K562 (cell line): ENCODE measurements around the gene CCDC88C. TPM values are rescaled to one million over a fixed set of nuclear protein-coding genes. Genes with fewer than 3 reads are reported as not detected.

Experiments
- KAT7 ChIP-seq: sonication (generic); formaldehyde crosslinking; IDR thresholded peaks from 2 replicates; pipeline ENCODE4 v1.8.0; 2022; ENCODE audit warnings: missing genetic modification reagents, mild to moderate bottlenecking, borderline replicate concordance
- MAZ ChIP-seq, 2 experiments: fragments of 450-650 bp in 1 of 2; sonication (generic) in 1 of 2; formaldehyde crosslinking; IDR thresholded peaks in 1 of 2; conservative IDR thresholded peaks in 1 of 2; 2 replicates each; pipeline versions ENCODE4 v1.4.0 to v1.5.0; 2020; ENCODE audit warnings: mild to moderate bottlenecking in 1 of 2, missing genetic modification reagents in 1 of 2
- MBD1 ChIP-seq: fragments of 250-450 bp; sonication (Bioruptor Pico); IDR thresholded peaks from 2 replicates; pipeline ENCODE4 v1.8.0; 2022; ENCODE audit warnings: inconsistent platforms
- MIER1 ChIP-seq: fragments of 450-650 bp; IDR thresholded peaks from 2 replicates; pipeline ENCODE4 v1.6.1; 2016; ENCODE audit warnings: antibody characterized with exemption, mild to moderate bottlenecking, low read depth
- NR0B1 ChIP-seq: fragments of 450-650 bp; IDR thresholded peaks from one replicate; pipeline ENCODE4 v1.6.1; 2018; ENCODE audit warnings: mild to moderate bottlenecking, moderate library complexity; ENCODE audit not compliant: partially characterized antibody
- PHF21A ChIP-seq: fragments of 450-650 bp; IDR thresholded peaks from 2 replicates; pipeline ENCODE4 v1.6.1; 2017; ENCODE audit warnings: low read depth, borderline replicate concordance
- PRDM10 ChIP-seq: fragments of 450-650 bp; IDR thresholded peaks from 2 replicates; pipeline ENCODE4 v1.6.1; 2018; ENCODE audit not compliant: partially characterized antibody
- RBM25 ChIP-seq: fragments of 200-400 bp; formaldehyde crosslinking; IDR thresholded peaks from 2 replicates; pipeline ENCODE4 v1.6.1; 2018; ENCODE audit warnings: low read length, low read depth, moderate library complexity; ENCODE audit not compliant: severe bottlenecking
- SIRT6 ChIP-seq: IDR thresholded peaks from one replicate; pipeline ENCODE4 v1.6.1; 2012; ENCODE audit warnings: low read depth, mild to moderate bottlenecking, control low read depth, inconsistent platforms, low read length, moderate library complexity
- STAG1 ChIP-seq: sonication (generic); formaldehyde crosslinking; IDR thresholded peaks from 2 replicates; pipeline ENCODE4 v1.5.0; 2020; ENCODE audit warnings: missing genetic modification reagents, borderline replicate concordance
- STAT5A ChIP-seq: IDR thresholded peaks from 2 replicates; pipeline ENCODE4 v1.6.1; 2012; ENCODE audit warnings: low read length, inconsistent platforms, borderline replicate concordance
- TAF9B ChIP-seq: fragments of 450-650 bp; IDR thresholded peaks from 2 replicates; pipeline ENCODE4 v1.6.1; 2018; ENCODE audit warnings: mild to moderate bottlenecking; ENCODE audit not compliant: partially characterized antibody
- TAL1 ChIP-seq: fragments of 450-650 bp; IDR thresholded peaks from 2 replicates; pipeline ENCODE4 v1.6.1; 2016; ENCODE audit warnings: mild to moderate bottlenecking
- TRIM28 ChIP-seq: fragments of 450-650 bp; IDR thresholded peaks from 2 replicates; pipeline ENCODE4 v1.6.1; 2017
- XRCC4 ChIP-seq: IDR thresholded peaks from one replicate; pipeline ENCODE4 v1.6.1; 2011; ENCODE audit not compliant: insufficient read depth, insufficient read length; ENCODE audit errors: extremely low read depth
- ZBTB11 ChIP-seq, 3 experiments: fragments of 200-800 bp in 1 of 3; fragments of 250-450 bp in 1 of 3; fragments of 450-650 bp in 1 of 3; sonication (Bioruptor Pico) in 1 of 3; sonication (Bioruptor generic) in 1 of 3; formaldehyde crosslinking in 1 of 3; IDR thresholded peaks; 2 replicates each; pipeline versions ENCODE4 v1.6.1 to v1.8.0; 2016 to 2022; ENCODE audit warnings: mild to moderate bottlenecking in 2 of 3, missing genetic modification characterization in 2 of 3, missing compliant biosample characterization in 1 of 3, moderate library complexity in 1 of 3
- polyA plus RNA-seq, 8 experiments: library from polyadenylated mRNA; depleted of rRNA in 4 of 8; stranded (reverse) in 5 of 8; unstranded in 3 of 8; fragments of >200 nt; fragmentation: Nextera tagmentation in 2 of 8; fragmentation: Illumina TruSeq in 1 of 8; extraction: Ambion mirVana in 2 of 8; extraction: Trizol in 1 of 8; gene quantifications; 2 replicates each; pipeline versions ENCODE4 v1.2.1 to v1.2.3, GENCODE V29; 2011 to 2014; ENCODE audit warnings: inconsistent platforms in 1 of 8, missing spikeins in 1 of 8
- total RNA-seq, 7 experiments: library from RNA; depleted of rRNA in 6 of 7; stranded (reverse); fragments of >200 nt in 6 of 7; fragmentation: Illumina TruSeq in 2 of 7; extraction: Trizol in 2 of 7; gene quantifications; 2 replicates each; pipeline versions ENCODE4 v1.2.1 to v1.2.3, GENCODE V29; 2011 to 2021; ENCODE audit warnings: low replicate concordance in 1 of 7

CCDC88C gene
- total and polyA plus RNA-seq, 9 of the 15 experiments (the other 6 are each of a cell fraction or from before 2014, with no cell fraction given): 0.62 to 22.5 (median 10.7) TPM

GRCh38 chr14:91417120-91417982, at the start of gene CCDC88C (continued):
- TF ChIP-seq PRDM10 (no peak), MBD1 (CRISPR knock-in tag) (no peak), PHF21A (no peak), KAT7 (CRISPR knock-in tag) (no peak), TAL1 (no peak), MIER1 (no peak), RBM25 (no peak), SIRT6 (no peak), NR0B1 (no peak), XRCC4 (no peak), STAG1 (CRISPR knock-in tag) (no peak), ZBTB11 (CRISPR knock-in tag; IDR thresholded peaks at IDR 0.05) (0 out of 6 replicates have a peak, but pooled peaks of 1 of the 3 experiments have one; percentile 3), STAT5A (no peak), TRIM28 (no peak), TAF9B (no peak), MAZ (CRISPR knock-in tag; conservative IDR thresholded peaks at IDR 0.05 in 1 of 2, IDR thresholded peaks at IDR 0.05 in 1 of 2) (peak; percentile 7 to 54; a peak in 1 of 4 replicates)
